VCaP (cell line): ENCODE results near the gene PTPRT.

Experiments
- H3K27ac ChIP-seq: fragments of 450-650 bp; 2 replicates; pipeline ENCODE4 v1.5.1; 2017
- CTCF ChIP-seq: fragments of 450-650 bp; conservative IDR thresholded peaks from 2 replicates; pipeline ENCODE4 v1.5.1; 2017; ENCODE audit warnings: mild to moderate bottlenecking, moderate library complexity

The PTPRT gene

GRCh38 chr20:42544926-42545325 lies 644.8 kb downstream of the PTPRT start:
- no peak overlapping the region for H3K27ac ChIP-seq

GRCh38 chr20:42532831-42533230 lies 656.9 kb downstream of the PTPRT start:
- no peak for TF ChIP-seq CTCF
- no peak overlapping the region for H3K27ac ChIP-seq

More at GRCh38 chr20:42544926-42545325, 644.8 kb downstream of the PTPRT start:
- TF ChIP-seq CTCF = no peak

- no peak for TF ChIP-seq CTCF
- no peak overlapping the region for H3K27ac ChIP-seq
These were observed 658.2 kb downstream of the PTPRT start for GRCh38 chr20:42531508-42531961.

DNA sequence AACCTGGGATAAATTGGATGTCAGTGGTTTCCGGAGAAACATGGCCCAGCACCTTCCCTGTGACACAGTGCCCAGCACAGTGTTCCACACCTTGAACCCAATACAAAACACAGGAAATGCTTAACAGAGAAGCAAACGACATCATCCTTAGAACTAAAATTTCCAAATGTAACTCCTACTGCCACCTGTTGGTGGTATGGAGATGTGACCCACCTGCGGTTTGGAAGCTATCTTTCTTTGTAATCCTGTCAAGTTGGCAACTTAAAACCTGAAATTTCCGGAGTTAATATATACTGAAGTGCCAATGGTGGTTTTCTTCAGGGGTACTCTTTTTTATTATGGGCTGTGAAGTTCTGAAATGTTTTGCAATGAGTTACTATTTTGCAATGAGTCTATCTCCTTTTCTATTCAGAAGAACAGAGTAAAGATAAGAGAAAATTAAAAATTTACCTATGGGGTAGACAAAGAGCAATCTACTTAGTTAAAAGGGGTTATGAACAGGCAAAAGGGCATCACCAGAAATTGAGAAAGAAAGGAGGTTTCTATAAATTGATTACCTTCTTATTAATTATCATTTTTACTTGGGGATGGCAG lies 658.8 kb downstream of the PTPRT start:
- TF ChIP-seq CTCF = peak; percentile 89
- H3K27ac ChIP-seq = no peak overlapping the region

DNA sequence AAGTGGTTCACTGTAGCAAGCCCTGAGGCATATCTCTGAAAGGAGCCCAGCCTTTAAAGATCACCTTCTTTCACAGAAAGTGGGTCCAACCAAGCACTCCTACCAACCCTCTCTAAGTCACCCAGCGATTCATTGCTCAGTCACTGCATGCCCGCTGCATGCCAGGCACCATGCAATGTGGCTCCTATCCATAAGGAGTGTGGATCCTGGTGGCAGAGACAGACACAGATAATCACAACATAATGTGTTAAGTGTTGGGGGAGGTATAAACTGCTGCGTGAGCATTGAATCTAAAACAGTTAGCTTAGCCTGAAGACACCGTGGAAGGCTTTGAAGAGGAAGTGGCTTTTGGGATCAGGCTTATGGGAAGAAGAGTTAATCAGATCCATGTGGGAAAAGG lies 659.5 kb downstream of the PTPRT start:
- no peak for TF ChIP-seq CTCF
- H3K27ac ChIP-seq = no peak overlapping the region

DNA sequence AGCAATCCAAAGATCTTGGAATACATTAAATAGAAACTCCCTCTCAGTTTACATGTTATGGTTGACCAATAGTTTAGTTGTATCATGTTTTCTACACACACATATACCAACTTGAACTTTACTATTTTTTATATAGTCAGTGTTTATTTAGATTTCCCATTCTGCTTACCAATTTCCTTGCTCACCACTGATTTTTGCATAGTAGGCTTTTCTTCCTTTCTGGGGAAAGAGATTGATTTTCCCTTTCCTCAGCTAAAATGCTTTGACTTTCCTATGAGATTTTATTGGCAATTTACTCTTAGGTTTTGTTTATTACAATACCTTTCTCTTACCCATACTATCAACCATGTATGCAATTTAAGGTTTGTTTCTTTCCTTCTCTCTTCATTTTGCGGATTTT lies 665.6 kb downstream of the PTPRT start:
- no peak overlapping the region for H3K27ac ChIP-seq

GRCh38 chr20:42516692-42517091 lies 673.0 kb downstream of the PTPRT start:
- TF ChIP-seq CTCF = no peak
- no peak overlapping the region for H3K27ac ChIP-seq

More for the DNA sequence above, 665.6 kb downstream of the PTPRT start:
- TF ChIP-seq CTCF = no peak
